Measurements from ENCODE around the gene GCFC2.

DNA sequence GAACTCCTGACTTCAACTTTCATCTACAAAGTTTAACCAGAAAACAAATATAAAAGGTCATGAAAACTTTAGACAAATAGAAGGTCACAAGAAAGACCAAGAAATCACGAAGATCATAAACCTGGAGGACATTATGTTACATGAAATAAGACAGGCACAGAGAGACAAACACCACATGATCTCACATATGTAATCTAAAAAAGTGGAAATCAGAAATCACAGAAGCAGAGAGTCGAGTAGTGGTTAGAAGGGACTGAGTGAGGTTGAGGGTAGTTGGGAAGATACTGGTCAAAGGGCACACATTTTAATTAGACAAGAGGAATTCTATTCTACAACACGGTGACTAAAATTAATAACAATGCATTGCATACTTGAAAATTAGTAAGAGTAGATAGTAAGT is 1.4 kb downstream of the GCFC2 start:
- TF ChIP-seq FOXM1 (IDR thresholded peaks at IDR 0.05; ENCODE audit: borderline replicate concordance), result no peak
- no peak for TF ChIP-seq BHLHE40 (IDR thresholded peaks at IDR 0.05; ENCODE audit: borderline replicate concordance)
- TF ChIP-seq SP1 (IDR thresholded peaks at IDR 0.05), result no peak
- TF ChIP-seq FOXK2 (IDR thresholded peaks at IDR 0.05), result no peak
- no peak for TF ChIP-seq NFRKB (IDR thresholded peaks at IDR 0.05)
- TF ChIP-seq LEF1 (IDR thresholded peaks at IDR 0.05; ENCODE audit: borderline replicate concordance), result no peak
- TF ChIP-seq FOXA1 (IDR thresholded peaks at IDR 0.05), result no peak
- TF ChIP-seq SUZ12 (IDR thresholded peaks at IDR 0.05), result no peak
- no peak for TF ChIP-seq ARNT (IDR thresholded peaks at IDR 0.05)
- TF ChIP-seq PKNOX1 (IDR thresholded peaks at IDR 0.05), result no peak
- no peak for TF ChIP-seq TARDBP (IDR thresholded peaks at IDR 0.05)
- TF ChIP-seq CTBP1 (IDR thresholded peaks at IDR 0.05; ENCODE audit: borderline replicate concordance), result no peak
- TF ChIP-seq L3MBTL2 (conservative IDR thresholded peaks at IDR 0.05), result no peak
- TF ChIP-seq HDGF (IDR thresholded peaks at IDR 0.05; ENCODE audit: borderline replicate concordance), result no peak
